Skin of body (tissue), 2 donors: ENCODE data around the gene MYO1E. TPM values are rescaled to one million over a fixed set of nuclear protein-coding genes. Genes with fewer than 3 reads are reported as not detected.
"Not testable (repeated sequence)": the region's sequence is repeated elsewhere in the genome, so short reads cannot be mapped to it uniquely, and the experiment has no call there.

ENCODE experiments used
- DNase-seq: peaks from one replicate; lab custom pipeline; 2025; lab: John Stamatoyannopoulos, UW
- total RNA-seq: library from RNA; depleted of rRNA; stranded (reverse); fragments of >200 nt; gene quantifications from one replicate; pipeline ENCODE4 v1.2.3, GENCODE V29; 2014

Gene MYO1E
- total RNA-seq, 1 donor from 2014 or later = 58.8 TPM

DNA sequence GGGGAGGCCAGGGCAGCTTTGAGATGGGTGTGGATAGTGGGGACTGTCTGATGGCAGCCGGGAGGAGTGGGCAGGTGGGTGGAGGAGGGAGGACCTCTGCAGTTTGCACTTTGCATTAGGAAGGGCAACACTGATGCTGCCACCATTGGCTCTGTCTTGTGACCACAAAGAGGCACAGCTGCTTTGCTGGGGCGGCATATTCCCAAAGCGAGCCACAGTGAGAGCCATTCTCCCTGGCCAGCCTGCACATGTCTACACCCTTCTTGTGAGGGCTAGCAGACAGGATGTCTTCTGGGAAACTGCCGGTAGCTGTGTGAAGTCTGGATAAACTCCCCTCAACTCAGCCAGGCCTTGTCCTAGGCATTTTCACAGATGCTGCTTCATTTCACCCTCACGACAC, 229.4 kb downstream of the MYO1E start:
- no peak for DNase-seq

GRCh38 chr15:59140422-59141226, 232.0 kb downstream of the MYO1E start:
- DNase-seq = no peak

- DNase-seq = no peak
These were observed 234.4 kb downstream of the MYO1E start for GRCh38 chr15:59138243-59138642.

- no peak for DNase-seq
These were observed 235.1 kb downstream of the MYO1E start for GRCh38 chr15:59137566-59137965.

GRCh38 chr15:59133929-59134427, 238.7 kb downstream of the MYO1E start:
- DNase-seq = no peak

DNA sequence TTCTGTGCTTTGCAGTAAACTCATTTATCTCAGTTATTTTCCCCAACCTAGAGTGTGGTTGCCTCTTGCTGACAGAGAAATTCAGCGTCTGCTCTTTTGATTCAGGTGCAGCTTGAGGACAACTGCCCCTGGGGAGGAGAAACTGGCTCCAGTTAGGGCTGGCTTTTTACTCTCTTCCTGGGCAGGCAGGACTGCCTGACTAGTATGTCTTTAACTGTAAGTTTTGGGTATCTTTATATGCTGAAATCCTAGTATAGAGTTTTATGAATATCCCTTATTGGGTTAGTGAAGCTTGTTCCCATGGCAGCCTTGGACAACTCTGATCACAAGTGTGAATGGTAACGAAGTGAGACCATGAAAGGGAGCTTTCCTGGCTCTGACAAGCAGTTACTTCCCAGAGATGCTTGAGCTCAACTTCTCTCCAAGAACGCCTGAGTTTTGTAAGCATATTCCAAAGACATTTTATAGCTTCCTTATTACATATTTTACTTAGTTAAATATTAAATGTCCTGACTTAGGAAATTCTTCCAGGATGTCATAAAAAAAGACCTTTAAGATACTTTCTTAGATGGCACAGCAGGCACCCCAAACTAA, 240.6 kb downstream of the MYO1E start:
- no peak for DNase-seq

- DNase-seq = no peak
These were observed 241.2 kb downstream of the MYO1E start for GRCh38 chr15:59131456-59131855.

- not testable (repeated sequence) for DNase-seq
These were observed 245.4 kb downstream of the MYO1E start for GRCh38 chr15:59127255-59127654.

DNA sequence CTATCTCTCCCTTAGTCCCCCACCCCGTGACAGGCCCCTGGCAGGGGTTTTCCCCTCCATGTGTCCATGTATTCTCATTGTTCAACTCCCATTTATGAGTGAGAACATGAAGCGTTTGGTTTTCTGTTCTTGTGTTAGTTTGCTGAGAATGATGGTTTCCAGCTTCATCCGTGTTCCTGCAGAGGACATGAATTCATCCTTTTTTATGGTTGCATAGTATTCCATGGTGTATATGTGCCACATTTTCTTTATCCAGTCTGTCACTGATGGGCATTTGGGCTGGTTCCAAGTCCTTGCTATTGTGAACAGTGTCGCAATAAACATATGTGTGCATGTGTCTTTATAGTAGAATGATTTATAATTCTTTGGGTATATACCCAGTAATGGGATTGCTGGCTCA, 247.0 kb downstream of the MYO1E start:
- DNase-seq = not testable (repeated sequence)

DNA sequence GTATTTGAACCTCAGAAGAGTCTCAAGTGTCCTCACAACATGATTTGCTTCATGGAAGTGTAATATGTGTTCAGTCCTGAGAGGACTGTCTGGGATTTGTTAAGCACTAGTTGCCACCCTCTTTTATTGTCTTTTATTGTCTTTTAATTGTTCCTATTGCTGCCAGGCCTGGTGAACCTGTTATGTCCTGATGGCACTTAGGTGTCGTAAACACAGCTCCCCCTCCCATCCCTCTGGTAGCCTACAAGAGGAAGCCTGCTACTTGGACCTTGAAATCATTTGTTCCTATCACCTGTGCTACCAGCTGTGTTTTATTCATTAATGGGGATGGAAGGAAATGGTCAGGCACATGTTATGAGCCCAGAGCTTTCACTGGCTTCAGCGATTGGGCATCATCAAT, 248.4 kb downstream of the MYO1E start:
- no peak for DNase-seq

DNA sequence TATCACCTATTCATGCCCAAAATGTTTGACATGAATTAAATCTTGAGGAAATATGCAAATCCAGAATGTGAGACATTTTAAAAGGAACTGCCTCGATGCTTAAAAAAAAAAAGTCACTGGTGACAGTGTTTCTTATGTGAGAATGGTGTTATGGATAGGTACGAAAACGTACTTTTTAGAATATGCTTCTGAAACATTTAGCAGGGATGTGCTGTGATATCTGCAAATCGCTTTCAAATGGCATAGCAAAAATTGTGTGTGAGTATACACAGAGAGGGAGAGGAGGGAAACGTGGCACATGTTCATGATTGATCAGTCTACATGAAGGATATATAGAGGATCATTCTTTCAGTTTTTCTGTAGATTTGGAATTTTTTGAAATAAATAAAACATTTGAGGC, 251.7 kb downstream of the MYO1E start:
- DNase-seq = no peak

DNA sequence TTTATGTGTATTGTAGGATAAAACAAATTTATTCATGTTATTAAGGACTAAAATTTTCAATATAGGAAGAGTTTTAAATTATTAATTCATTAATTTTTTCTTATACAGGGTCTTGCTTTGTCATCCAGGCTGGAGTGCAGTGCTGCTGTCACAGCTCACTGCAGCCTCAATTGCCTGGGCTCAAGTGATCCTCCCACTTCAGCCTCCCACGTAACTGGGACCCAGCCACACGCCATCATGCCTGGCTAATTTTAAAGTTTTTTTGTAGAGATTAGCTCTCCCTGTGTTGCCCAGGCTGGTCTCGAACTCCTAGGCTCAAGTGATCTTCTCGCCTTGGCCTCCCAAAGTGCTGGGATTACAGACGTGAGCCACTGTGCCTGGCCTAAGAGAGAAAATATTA, 253.0 kb downstream of the MYO1E start:
- no peak for DNase-seq

- DNase-seq = no peak
These were observed 255.9 kb downstream of the MYO1E start for GRCh38 chr15:59116771-59117170.

DNA sequence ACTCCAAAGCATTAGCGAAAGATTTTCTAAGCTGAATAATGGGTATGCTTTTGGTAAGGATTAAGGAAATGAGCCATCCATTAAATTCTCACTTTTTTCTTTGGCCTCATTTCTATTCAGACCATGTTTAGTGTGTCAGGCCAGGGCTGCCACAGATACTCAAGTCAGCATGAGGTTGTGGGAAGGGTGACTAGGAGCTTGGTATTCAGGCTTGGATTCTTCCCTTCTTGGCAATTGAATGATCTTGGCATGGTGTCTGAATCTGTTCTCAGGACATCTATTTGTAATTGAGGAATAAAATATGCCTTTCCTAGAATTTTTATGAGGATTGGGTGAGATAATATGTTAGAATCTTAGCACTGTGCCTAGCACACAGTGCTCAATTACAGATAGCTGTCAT, 256.5 kb downstream of the MYO1E start:
- no peak for DNase-seq

DNA sequence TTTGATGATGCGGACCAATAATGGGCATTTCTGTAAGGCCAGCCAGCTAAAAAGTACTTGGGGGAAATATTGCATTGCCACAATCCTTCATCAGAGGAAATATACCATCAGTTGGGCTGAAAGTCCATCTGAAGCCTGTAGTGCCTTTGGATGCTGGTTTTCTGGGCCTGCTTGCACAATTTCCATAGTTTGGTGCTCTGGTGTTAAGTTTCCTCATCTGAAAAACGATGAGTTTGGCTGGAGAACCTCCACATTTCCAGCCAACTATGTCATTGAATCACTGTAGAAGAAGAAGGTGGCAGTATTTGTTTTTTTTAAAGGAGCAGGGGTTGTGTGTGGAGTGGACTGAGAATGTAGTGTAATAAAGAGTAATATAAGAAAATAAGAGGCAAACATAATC, 257.6 kb downstream of the MYO1E start:
- no peak for DNase-seq

GRCh38 chr15:59111251-59111650, 261.4 kb downstream of the MYO1E start:
- no peak for DNase-seq

- DNase-seq = no peak
These were observed 266.8 kb downstream of the MYO1E start for GRCh38 chr15:59105854-59106253.

DNA sequence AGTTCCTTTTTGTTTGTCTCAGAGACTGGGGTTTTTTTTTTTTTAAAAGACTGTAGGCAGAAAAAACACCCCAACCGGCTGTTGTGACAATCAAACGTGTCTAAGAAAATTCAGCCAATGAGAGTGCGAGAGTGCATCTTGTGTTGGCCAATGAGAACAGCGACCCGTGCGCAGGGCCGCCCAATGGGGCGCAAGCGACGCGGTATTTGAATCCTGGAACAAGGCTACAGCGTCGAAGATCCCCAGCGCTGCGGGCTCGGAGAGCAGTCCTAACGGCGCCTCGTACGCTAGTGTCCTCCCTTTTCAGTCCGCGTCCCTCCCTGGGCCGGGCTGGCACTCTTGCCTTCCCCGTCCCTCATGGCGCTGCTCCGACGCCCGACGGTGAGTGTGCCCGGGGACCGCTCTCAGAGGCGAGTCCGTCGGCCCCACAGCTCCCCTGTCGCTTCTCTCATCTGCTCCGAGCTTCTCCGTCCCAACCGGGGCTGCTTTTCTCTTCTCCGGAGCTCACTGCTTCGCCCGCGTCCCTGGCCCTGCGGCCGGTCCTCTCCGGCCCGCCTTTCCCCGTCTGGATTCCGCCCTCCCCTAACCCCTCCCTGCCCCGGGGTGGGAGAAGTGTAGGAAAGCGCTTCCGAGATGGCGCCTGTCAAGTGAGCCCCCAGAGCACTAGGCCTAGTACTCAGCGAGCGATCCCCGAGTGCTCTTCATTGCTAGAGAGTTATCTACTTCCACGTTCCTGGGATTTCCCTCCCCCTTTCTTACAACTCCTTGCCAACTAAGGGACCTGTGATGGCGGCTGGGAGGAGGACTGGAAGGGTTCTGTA, 267.5 kb downstream of the MYO1E start, which contains the start of gene CCNB2:
Gene CCNB2 (plus strand): TSS at position 235 of the 821 bp plus-strand sequence. CDS start 123 bp downstream, at position 358.
- peak; percentile 97 for DNase-seq

DNA sequence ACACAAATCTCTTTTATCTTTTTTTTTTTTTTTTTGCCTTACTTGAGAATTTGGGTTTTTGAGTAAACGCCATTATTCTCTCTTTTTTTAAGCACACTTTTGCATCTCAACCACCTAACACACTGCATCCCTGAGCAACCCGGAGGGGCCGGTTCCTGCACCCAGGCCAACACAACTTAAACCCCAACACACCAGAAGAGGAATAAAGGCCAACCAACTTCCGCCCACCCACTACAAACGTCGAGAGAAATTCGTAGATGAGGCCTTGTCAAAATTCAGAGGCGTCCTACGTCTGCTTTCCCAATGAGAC, 268.1 kb downstream of the MYO1E start:
- DNase-seq = no peak

DNA sequence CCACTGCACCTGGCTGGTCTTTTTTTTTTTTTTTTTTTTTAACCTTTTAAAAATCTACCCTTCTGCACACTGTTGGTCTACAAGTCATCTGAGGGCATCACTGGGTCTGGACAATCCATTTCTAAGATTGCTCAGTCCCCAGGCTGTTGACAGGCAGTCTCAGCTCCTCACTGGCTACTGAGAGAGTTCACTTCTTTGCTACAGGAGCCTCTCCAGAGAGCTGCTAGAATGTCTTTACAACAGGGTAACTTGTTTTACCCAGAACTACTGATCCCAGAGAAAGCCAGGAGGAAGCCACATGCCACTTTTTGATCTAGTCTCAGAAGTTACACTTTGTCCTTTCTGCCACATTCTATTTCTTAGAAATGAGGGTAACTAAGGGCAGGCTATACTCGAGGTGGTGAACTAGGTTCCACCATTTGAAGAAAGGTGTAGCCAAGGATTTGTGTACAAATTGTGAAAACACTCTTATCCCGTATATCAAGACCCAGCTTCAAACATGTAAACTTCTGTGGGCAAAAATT, 273.4 kb downstream of the MYO1E start:
- no peak for DNase-seq

DNA sequence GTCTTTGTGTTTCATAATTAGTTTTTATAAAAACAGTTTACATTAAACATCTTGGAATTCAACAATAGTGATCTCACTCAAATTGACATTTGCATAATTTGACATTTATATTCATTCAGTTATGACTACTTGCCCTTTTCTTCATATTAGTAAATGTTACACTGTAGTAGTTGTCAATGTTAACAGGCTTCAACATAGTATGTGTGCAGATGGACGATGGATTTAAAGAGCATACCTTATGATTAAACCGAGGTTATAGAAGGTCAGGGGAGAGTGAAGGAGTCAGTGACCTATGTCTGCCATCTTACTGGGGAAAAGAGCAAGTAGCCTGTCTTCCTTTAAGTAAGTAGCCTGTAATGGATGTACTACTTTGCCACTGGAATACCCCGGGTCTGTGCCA, 276.2 kb downstream of the MYO1E start:
- no peak for DNase-seq

DNA sequence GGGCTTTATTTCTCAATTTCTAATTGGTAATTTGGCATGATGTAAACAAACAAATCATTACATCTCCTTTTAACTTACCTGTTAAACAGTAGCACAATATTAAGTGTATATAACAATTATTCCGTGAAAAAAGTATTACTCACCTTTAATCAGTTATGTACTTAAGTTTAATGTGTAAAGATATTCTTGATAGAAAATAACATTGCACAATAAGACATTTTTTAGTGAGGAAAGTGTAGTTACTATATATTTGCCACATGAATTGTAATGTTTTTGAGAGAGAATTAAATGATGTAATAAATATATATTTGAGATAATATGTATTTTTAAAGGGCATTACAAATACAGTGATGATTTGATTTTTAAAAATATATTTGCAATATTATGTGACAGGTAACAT, 278.6 kb downstream of the MYO1E start:
- DNase-seq = no peak
